Kidney (tissue), 14 donors: ENCODE results near the gene NRXN3. TPM values are rescaled to one million over a fixed set of nuclear protein-coding genes. Genes with fewer than 3 reads are reported as not detected.

Experiments
- DNase-seq, 5 donors: peaks; one replicate each; pipeline ENCODE4 v3.0.0-alpha.2; 2013 to 2020
- FAIRE-seq: peaks from 2 replicates; lab custom pipeline; 2012; peaks lifted over from hg19 to GRCh38; lab: Jason Lieb, UNC
- H3K27ac ChIP-seq, 2 donors: one replicate each; pipeline ENCODE4 v1.7.0; 2013; ENCODE audit warnings: low read depth in 2 of 2, low read length in 2 of 2, inconsistent platforms in 1 of 2
- H3K27me3 ChIP-seq: one replicate; pipeline ENCODE4 v1.7.1; 2013; ENCODE audit warnings: low read length, inconsistent platforms; ENCODE audit not compliant: control insufficient read depth, insufficient read depth
- H3K36me3 ChIP-seq, 3 donors: one replicate each; pipeline versions ENCODE4 v1.7.0 to v1.7.1; 2013; ENCODE audit warnings: low read length in 3 of 3, control low read depth in 1 of 3, inconsistent platforms in 1 of 3; ENCODE audit not compliant: insufficient read depth in 3 of 3, control insufficient read depth in 2 of 3
- H3K4me1 ChIP-seq, 3 donors: one replicate each; pipeline versions ENCODE4 v1.7.0 to v1.7.1; 2013; ENCODE audit warnings: low read length in 3 of 3, inconsistent platforms in 1 of 3, low read depth in 1 of 3; ENCODE audit not compliant: control insufficient read depth in 2 of 3, insufficient read depth in 2 of 3
- H3K4me3 ChIP-seq, 3 donors: one replicate each; pipeline versions ENCODE4 v1.7.0 to v1.8.1; 2013; ENCODE audit warnings: low read length in 3 of 3, control low read depth in 1 of 3, inconsistent platforms in 1 of 3
- H3K9ac ChIP-seq, 3 donors: one replicate each; pipeline versions ENCODE4 v1.7.0 to v1.7.1; 2013; ENCODE audit warnings: low read length in 3 of 3, control low read depth in 1 of 3, inconsistent platforms in 1 of 3
- H3K9me3 ChIP-seq, 3 donors: one replicate each; pipeline versions ENCODE4 v1.7.0 to v1.7.1; 2013; ENCODE audit warnings: low read length in 3 of 3, control low read depth in 1 of 3, inconsistent platforms in 1 of 3; ENCODE audit not compliant: control insufficient read depth in 2 of 3, insufficient read depth in 1 of 3
- intact Hi-C: fragments of 100-400 bp; cut with DNase I; formaldehyde crosslinking; loops from one replicate; pipeline ENCODE4 v1.11.1; 2022
- polyA plus RNA-seq: library from polyadenylated mRNA; stranded (reverse); fragments of 350-450 nt; fragmentation: Illumina TruSeq; extraction: RNeasy Lipid Tissue Mini Kit (QIAGEN cat#74804); gene quantifications from one replicate; pipeline ENCODE4 v1.2.3, GENCODE V29; 2014; ENCODE audit warnings: low read depth, low replicate concordance; ENCODE audit not compliant: insufficient read depth
- total RNA-seq: library from RNA; stranded (reverse); fragmentation: NEBNext Ultra II Directional; extraction: Animal tissue kit (Norgen Biotek cat#: 25700); gene quantifications from one replicate; pipeline ENCODE4 v1.2.1, GENCODE V29; 2021
- TF ChIP-seq, protein P1 (sequence below): IDR thresholded peaks from 3 replicates; pipeline ENCODE4 v1.5.1; 2012; ENCODE audit warnings: mild to moderate bottlenecking, moderate library complexity, borderline replicate concordance; ENCODE audit not compliant: insufficient read depth; ENCODE audit errors: extremely low read depth
- donor health status: control.
- donor health status: control.
- donor health status: control.
- donor health status: control.
- donor health status: control.
- donor health status: DM: yes; HTN: yes; CAD: no.
- donor health status: Normal renal cell carcinoma (clear cell type).

The NRXN3 gene
- total and polyA plus RNA-seq, 2 donors from 2014 or later, result 1.5 to 2.4 TPM

DNA sequence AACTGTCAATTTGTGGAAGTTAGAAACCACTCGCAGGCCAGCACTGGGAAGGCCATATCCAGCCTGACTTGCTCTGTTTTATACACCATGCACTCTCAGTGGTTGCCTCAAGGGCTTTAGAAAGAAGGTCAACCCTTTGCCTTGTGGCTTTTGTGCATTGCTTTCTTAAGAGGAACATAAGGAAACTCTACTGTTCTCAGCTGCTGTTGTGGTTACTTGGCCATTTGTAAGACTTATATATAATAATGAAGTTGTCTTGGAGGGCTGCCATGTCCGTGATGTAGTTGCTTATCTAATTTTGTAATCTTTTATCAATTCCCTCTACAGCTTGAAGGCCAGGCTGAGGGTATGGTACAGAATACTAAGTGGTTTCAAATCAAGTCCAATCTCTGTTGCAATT is 1403.3 kb downstream of the NRXN3 start:
- H3K4me1 ChIP-seq, result no peaks in the 10 kb centered on the region
- TF ChIP-seq, protein P1, sequence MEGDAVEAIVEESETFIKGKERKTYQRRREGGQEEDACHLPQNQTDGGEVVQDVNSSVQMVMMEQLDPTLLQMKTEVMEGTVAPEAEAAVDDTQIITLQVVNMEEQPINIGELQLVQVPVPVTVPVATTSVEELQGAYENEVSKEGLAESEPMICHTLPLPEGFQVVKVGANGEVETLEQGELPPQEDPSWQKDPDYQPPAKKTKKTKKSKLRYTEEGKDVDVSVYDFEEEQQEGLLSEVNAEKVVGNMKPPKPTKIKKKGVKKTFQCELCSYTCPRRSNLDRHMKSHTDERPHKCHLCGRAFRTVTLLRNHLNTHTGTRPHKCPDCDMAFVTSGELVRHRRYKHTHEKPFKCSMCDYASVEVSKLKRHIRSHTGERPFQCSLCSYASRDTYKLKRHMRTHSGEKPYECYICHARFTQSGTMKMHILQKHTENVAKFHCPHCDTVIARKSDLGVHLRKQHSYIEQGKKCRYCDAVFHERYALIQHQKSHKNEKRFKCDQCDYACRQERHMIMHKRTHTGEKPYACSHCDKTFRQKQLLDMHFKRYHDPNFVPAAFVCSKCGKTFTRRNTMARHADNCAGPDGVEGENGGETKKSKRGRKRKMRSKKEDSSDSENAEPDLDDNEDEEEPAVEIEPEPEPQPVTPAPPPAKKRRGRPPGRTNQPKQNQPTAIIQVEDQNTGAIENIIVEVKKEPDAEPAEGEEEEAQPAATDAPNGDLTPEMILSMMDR, result no peak
- H3K27me3 ChIP-seq, result no peaks in the 10 kb centered on the region
- H3K9ac ChIP-seq, result no peak overlapping the region
- intact Hi-C loops, result no loop called here
- DNase-seq (peak in 2 of 5 donors; percentile 13 to 54), FAIRE-seq (no peak)
- no peaks in the 10 kb centered on the region for H3K36me3 ChIP-seq
- no peaks in the 10 kb centered on the region for H3K9me3 ChIP-seq
- no peak overlapping the region for H3K4me3 ChIP-seq
- H3K27ac ChIP-seq, result no peak overlapping the region

DNA sequence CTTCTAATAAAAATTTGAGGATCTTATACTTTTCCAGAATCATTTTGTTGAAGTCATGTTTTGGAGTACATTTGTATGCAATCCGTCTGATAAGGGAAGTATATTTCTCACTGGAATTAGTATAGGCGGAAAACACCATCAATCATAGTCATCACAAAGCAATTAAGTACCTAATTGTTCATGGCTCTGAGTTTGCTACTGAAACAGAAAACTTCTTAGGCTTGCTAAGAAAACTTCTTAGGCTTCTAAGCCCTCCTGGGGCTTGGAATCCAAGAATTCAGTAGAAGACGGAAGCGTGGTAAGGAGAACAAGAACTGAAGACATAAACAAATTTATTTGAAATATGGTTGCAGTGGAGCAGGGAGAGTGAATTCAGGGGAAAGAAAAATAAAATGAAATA is 1404.9 kb downstream of the NRXN3 start:
- no peaks in the 10 kb centered on the region for H3K9me3 ChIP-seq
- no peak for FAIRE-seq

DNA sequence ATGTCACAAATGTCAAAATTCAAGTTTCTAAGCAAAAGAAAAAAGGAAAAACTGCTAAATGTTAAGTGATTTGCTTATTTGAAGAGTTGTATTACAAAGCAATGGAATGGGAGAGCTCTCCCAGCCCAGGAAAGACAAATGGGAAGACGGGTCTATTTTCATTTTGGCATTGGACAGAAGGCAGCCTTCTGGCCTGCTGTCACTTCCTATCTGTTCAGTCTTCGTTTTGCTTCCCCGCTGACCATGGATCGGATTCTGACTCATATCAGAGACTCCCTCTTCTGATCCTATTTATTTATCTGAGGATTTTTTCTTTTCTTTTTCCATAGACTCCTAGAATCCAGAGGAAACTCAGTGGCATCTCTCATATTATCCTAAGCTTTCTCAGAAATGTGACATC is 1406.3 kb downstream of the NRXN3 start:
- DNase-seq (no peak), FAIRE-seq (no peak)
- H3K9me3 ChIP-seq, result no peaks in the 10 kb centered on the region
- no peaks in the 10 kb centered on the region for H3K27me3 ChIP-seq
- no peak overlapping the region for H3K9ac ChIP-seq
- H3K4me1 ChIP-seq, result no peaks in the 10 kb centered on the region
- H3K4me3 ChIP-seq, result no peak overlapping the region
- TF ChIP-seq, protein P1, result no peak
- intact Hi-C loops, result no loop called here
- no peak overlapping the region for H3K27ac ChIP-seq
- H3K36me3 ChIP-seq, result no peaks in the 10 kb centered on the region

More for the DNA sequence above, 1404.9 kb downstream of the NRXN3 start:
- intact Hi-C loops, result no loop called here
- no peaks in the 10 kb centered on the region for H3K27me3 ChIP-seq
- no peak overlapping the region for H3K4me3 ChIP-seq
- TF ChIP-seq, protein P1, result no peak
- no peaks in the 10 kb centered on the region for H3K36me3 ChIP-seq
- H3K27ac ChIP-seq, result no peak overlapping the region
- peak in 2 of 5 donors; percentile 35 to 62 for DNase-seq
- no peak overlapping the region for H3K9ac ChIP-seq
- no peaks in the 10 kb centered on the region for H3K4me1 ChIP-seq

DNA sequence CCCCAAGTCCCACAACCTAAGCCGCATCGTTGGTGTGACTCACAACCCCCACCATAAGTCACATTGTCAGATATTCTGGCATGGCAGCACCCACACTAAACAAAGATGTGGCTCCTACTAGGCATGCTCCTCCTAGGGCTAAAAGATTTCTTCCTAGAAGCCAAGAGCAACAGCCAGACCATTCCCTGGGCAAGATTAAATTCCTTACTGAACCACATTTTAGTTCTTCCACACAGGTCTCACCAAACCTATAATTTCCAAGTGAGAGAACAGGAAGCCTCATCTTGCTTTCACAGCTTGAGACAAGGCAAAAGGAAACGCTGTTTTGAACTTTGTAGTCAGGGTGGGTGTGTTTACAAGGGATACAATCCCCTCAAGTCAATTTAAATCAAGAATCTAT is 1408.3 kb downstream of the NRXN3 start:
- DNase-seq, result no peak
- FAIRE-seq, result no peak

More for the DNA sequence above, 1408.3 kb downstream of the NRXN3 start:
- H3K9ac ChIP-seq, result no peak overlapping the region
- no peak overlapping the region for H3K4me3 ChIP-seq
- H3K4me1 ChIP-seq, result no peaks in the 10 kb centered on the region
- no peaks in the 10 kb centered on the region for H3K27me3 ChIP-seq
- H3K9me3 ChIP-seq, result no peaks in the 10 kb centered on the region
- H3K27ac ChIP-seq, result no peak overlapping the region
- no peaks in the 10 kb centered on the region for H3K36me3 ChIP-seq
- intact Hi-C loops, result no loop called here
- TF ChIP-seq, protein P1, result no peak
